HG03432 (cell line): ENCODE measurements around the gene BSN.

ENCODE experiments used
- ATAC-seq: cut with Tn5 transposase; IDR thresholded peaks from one replicate; pipeline ENCODE4 v1.9.1; 2021; ENCODE audit warnings: mild to moderate bottlenecking, moderate library complexity; ENCODE audit not compliant: unreplicated experiment

The BSN gene

GRCh38 chr3:49654176-49654825 lies 100.0 kb downstream of the BSN start:
- ATAC-seq: no peak

GRCh38 chr3:49654955-49655556 lies 100.8 kb downstream of the BSN start:
- ATAC-seq: no peak

GRCh38 chr3:49655731-49656285 lies 101.5 kb downstream of the BSN start:
- ATAC-seq: no peak

- no peak for ATAC-seq
These were observed 102.3 kb downstream of the BSN start for GRCh38 chr3:49656541-49657112.

GRCh38 chr3:49657208-49657915 lies 103.1 kb downstream of the BSN start:
- ATAC-seq: no peak

GRCh38 chr3:49658711-49659110 lies 104.4 kb downstream of the BSN start:
- ATAC-seq: no peak

- no peak for ATAC-seq
These were observed 105.5 kb downstream of the BSN start for GRCh38 chr3:49659756-49660155.

GRCh38 chr3:49661281-49661680 lies 107.0 kb downstream of the BSN start:
- ATAC-seq: no peak

- ATAC-seq: no peak
These were observed 107.7 kb downstream of the BSN start for GRCh38 chr3:49662021-49662420.

- ATAC-seq: no peak
These were observed 108.6 kb downstream of the BSN start for GRCh38 chr3:49662720-49663413.

- ATAC-seq: no peak
These were observed 109.6 kb downstream of the BSN start for GRCh38 chr3:49663831-49664230.

- no peak for ATAC-seq
These were observed 110.0 kb downstream of the BSN start for GRCh38 chr3:49664300-49664699.

GRCh38 chr3:49665822-49666519 lies 111.7 kb downstream of the BSN start:
- no peak for ATAC-seq

- ATAC-seq: no peak
These were observed 112.3 kb downstream of the BSN start for GRCh38 chr3:49666592-49666991.

GRCh38 chr3:49667701-49668413 lies 113.6 kb downstream of the BSN start:
- no peak for ATAC-seq

GRCh38 chr3:49668414-49668797 lies 114.1 kb downstream of the BSN start:
- no peak for ATAC-seq

GRCh38 chr3:49668861-49669260 lies 114.6 kb downstream of the BSN start:
- no peak for ATAC-seq

GRCh38 chr3:49669352-49669751 lies 115.1 kb downstream of the BSN start:
- no peak for ATAC-seq

GRCh38 chr3:49670940-49671290 lies 116.6 kb downstream of the BSN start:
- no peak for ATAC-seq
